Epidermal melanocyte (primary cell): Measurements from ENCODE around the gene PDE4B.
"Not testable (repeated sequence)": the region's sequence is repeated elsewhere in the genome, so short reads cannot be mapped to it uniquely, and the experiment has no call there.

ENCODE experiments used
- DNase-seq: peaks from one replicate; pipeline ENCODE4 v3.0.0; 2011; ENCODE audit warnings: low spot score; ENCODE audit not compliant: insufficient read length

Gene PDE4B

DNA sequence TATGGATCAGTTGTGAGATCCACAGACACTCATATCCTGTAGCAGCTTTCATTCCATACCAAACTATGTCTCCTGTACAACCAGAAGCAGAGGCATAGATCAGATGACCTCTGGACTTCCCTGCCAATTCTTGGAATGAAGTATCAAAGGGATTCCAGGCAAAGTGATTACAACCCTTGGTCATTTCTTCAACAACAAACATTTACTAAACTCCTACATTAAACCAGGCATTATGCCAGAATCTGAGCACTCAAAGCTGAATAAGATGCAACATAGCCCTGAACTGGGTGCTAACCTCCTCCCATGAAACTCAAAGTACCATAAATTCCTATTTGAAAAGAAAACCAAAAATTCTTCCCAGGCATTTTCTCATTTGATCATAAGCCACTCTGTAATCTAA is 620.0 kb downstream of the PDE4B start:
- DNase-seq, result no peak

DNA sequence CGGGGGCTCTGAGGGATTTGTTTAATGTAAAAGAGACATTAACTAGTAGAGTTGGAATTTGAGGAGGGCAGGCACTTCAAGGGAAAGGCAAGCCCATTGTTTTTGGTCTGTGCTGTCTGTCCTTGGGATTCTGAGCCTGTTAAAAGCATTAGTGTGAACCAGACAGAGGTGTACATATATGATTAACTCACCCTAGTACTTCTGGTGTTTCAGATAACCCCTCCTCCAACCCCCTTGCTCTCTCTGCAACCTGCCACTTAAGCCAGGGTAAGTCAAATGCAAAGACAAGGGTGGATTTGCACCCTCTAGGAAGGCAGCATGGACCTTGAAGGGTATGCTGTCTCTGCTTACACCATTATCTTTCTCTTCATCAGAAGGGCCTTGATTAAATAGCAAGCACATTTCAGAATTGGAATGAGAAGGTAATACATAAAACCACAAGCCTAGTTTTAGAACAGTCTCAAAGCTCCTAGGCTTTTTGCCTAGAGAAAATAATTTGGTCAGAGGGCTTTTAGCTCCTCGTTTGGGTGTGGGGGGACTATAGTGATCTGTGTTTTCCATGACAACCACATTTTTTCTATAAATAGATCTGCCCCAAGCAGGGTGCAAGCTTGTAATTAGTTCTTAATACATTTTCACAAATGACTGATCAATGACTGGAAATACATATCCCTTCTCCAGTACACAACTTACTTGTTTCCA is 620.6 kb downstream of the PDE4B start:
- DNase-seq, result no peak

DNA sequence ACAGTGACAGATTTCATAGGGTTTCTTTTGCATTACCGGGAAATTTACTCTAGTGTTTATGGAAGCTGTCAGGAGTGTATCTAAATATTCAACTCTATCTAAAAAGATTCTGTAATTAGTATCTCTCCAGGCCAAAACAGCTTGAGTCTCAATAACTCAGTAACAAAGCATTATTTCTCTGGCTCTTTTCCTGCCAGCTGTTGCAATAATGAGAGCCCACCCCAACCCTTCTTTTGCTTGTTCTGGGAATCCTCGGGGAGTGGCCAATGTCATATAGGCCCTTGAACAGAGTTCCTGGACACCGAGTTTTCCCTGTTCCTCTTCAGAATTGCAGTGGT is 621.1 kb downstream of the PDE4B start:
- DNase-seq, result no peak

DNA sequence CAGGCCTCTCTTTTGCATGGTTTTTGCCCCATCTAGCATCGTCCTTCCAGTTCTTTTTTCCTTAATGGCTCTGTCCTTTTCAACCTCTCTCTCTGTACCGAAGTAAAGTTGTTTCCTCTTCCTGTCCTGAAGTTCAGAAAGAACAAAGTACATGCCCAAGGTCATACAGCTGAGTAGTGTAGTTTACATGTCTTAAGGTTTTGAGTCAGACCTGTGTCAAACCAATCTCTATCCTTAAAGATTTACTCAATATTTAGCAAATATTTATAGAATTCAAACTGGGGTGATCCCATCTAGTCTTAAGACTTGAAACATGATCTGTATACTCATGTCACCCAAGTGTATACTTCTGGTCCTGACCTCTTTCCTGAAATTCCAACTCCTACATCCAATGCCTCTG is 622.6 kb downstream of the PDE4B start:
- DNase-seq, result no peak

DNA sequence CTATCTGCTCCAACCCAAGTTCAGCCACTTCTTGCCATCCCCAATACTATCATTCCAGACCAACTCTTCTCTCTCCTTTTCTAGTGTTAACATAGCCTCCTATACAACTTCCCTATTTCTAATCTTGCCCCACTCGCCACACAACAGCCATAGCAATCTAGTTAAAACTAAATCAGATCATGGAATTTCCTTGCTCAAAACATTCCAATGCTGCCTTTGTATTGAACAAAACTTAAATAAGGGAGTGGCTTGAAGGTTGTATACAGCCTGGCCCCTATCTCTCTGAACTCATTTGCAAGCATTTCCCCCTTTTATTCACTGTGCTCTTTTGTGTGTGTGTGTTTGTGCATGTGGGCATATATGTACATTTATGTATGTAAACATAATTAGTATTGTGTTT is 623.2 kb downstream of the PDE4B start:
- no peak for DNase-seq

DNA sequence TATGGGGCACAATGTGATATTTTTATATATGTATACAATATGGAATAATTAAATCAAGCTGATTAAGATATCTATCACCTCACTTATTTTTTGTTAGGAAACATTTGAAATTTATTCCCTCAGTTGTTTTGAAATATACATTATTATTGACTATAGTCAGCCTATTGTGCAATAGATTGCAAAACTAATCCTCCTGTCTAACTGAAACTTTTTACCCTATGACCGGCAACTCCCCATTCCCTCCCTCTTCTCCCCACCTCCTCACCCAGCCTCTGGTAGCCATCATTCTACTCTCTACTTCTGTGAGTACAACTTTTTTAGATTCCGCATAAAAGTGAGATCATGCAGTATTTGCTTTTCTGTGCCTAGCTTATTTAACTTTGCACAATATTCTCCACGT is 623.6 kb downstream of the PDE4B start:
- DNase-seq, result no peak

DNA sequence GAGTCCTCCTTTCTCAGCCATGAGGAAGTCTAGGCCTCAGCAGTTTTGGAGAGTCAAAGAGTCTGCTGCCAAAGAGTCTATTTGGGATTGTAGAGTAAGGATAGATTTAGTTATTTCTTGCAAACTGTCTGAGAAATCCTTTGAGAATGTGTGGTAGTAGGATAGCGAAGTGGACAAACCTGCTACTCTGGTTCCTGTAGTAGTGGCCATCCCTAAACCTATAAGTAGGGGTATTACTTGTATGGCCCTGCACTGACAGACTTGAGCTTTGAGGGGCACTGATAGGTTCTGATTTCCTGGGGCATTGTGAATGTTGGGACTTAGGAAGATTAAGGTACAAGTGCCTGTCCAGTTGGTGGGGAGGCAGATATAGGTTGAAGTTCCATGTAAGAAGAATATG is 625.3 kb downstream of the PDE4B start:
- no peak for DNase-seq

DNA sequence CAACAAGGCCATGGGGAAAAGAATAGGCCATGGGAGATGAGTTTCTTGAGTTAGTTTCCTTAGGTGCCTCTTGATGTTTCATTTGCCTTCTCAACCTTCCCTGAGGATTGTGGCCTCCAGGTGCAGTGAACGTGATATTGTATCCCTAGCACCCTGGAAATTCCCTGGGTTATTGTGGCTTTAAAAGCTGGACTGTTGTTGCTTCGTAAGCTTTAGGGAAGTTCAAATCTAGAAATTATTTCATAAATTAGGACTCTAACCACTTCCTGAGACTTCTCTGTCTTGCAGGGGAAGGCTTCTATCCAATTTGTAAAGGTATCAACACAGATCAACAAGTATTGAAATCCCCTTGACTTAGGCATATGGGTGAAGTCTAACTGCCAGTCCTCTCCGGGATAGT is 627.5 kb downstream of the PDE4B start:
- not testable (repeated sequence) for DNase-seq

DNA sequence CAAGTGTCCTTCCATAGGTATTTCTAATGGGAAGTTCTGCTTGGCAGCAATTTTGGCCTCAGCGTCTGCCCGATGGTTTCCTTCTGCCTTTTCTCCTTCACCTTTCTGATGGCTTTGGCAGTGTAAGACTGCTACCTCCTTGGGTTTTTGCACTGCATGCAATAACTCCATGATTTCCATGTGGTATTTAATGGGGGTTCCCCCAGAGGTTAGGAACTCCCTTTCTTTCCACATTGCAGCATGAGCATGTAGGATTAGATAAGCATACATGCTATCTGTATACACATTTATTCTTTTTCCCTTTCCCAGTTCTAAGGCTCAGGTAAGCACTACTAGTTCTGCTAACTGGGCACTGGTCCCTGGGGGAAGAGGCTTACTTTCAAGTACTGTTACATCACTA is 628.2 kb downstream of the PDE4B start:
- not testable (repeated sequence) for DNase-seq

DNA sequence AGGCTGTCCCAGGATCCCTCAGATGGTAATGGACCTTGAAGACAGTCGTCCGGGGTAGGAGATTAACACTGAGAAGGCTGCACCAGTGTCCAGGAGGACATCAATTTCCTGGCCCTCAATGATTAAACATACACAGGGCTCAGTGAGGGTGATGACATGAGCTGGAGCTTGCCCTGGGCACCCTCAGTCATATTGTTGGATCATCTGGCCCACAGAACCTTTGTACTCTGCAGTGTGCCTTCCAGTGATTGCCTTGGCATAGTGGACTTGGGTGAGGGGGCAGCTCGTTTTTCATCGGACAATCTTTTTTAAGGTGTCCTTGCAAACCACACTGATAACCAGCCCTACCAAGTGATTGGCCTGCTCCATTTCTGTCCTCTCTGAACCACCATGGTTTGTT is 630.1 kb downstream of the PDE4B start:
- no peak for DNase-seq
